H9 (cell line): ENCODE data around the gene GXYLT2. TPM values are rescaled to one million over a fixed set of nuclear protein-coding genes. Genes with fewer than 3 reads are reported as not detected.

Experiments used
- DNase-seq: peaks from one replicate; pipeline ENCODE4 v3.0.0-alpha.2; 2017
- H2AFZ ChIP-seq: one replicate; pipeline ENCODE4 v1.6.1; 2013; ENCODE audit warnings: mild to moderate bottlenecking, low read length, control low read depth, moderate library complexity
- H2AK5ac ChIP-seq: 2 replicates; pipeline ENCODE4 v1.6.1; 2013; ENCODE audit warnings: low read length, control low read depth, mixed read lengths; ENCODE audit not compliant: insufficient read length
- H2BK120ac ChIP-seq: one replicate; pipeline ENCODE4 v1.6.1; 2013; ENCODE audit warnings: low read depth, mild to moderate bottlenecking, low read length, control low read depth, inconsistent platforms; ENCODE audit not compliant: poor library complexity, severe bottlenecking
- H2BK12ac ChIP-seq: 2 replicates; pipeline ENCODE4 v1.6.1; 2013; ENCODE audit warnings: low read length, control low read depth, mixed read lengths, low read depth; ENCODE audit not compliant: insufficient read length
- H2BK15ac ChIP-seq: 2 replicates; pipeline ENCODE4 v1.6.1; 2013; ENCODE audit warnings: low read depth, low read length, control low read depth
- H2BK20ac ChIP-seq: one replicate; pipeline ENCODE4 v1.6.1; 2013; ENCODE audit warnings: low read depth, mild to moderate bottlenecking, low read length, control low read depth, inconsistent platforms; ENCODE audit not compliant: poor library complexity, severe bottlenecking
- H2BK5ac ChIP-seq: 2 replicates; pipeline ENCODE4 v1.6.1; 2013; ENCODE audit warnings: low read length, control low read depth, mixed read lengths; ENCODE audit not compliant: insufficient read length
- H3K14ac ChIP-seq: 2 replicates; pipeline ENCODE4 v1.6.1; 2013; ENCODE audit warnings: low read length, control low read depth; ENCODE audit not compliant: insufficient read depth
- H3K18ac ChIP-seq: 2 replicates; pipeline ENCODE4 v1.6.1; 2013; ENCODE audit warnings: low read depth, mild to moderate bottlenecking, mixed read lengths, low read length, control low read depth; ENCODE audit not compliant: insufficient read length
- H3K23ac ChIP-seq: 2 replicates; pipeline ENCODE4 v1.6.1; 2013; ENCODE audit warnings: low read length, control low read depth, mixed read lengths, low read depth; ENCODE audit not compliant: insufficient read length
- H3K23me2 ChIP-seq: 2 replicates; pipeline ENCODE4 v1.6.1; 2013; ENCODE audit warnings: low read depth, mild to moderate bottlenecking, mixed read lengths, low read length, control low read depth; ENCODE audit not compliant: insufficient read length, poor library complexity, severe bottlenecking
- H3K27ac ChIP-seq: 2 replicates; pipeline ENCODE4 v1.5.1; 2013; ENCODE audit warnings: low read length, control low read depth, mixed read lengths, low read depth; ENCODE audit not compliant: insufficient read length
- H3K27me3 ChIP-seq: 2 replicates; pipeline ENCODE4 v1.6.1; 2013; ENCODE audit warnings: low read length, control low read depth, inconsistent platforms; ENCODE audit not compliant: insufficient read depth
- H3K4ac ChIP-seq: 2 replicates; pipeline ENCODE4 v1.6.1; 2013; ENCODE audit warnings: low read depth, mild to moderate bottlenecking, control low read depth, inconsistent platforms, low read length, moderate library complexity
- H3K4me1 ChIP-seq: 2 replicates; pipeline ENCODE4 v1.6.1; 2013; ENCODE audit warnings: low read length, control low read depth, inconsistent platforms; ENCODE audit not compliant: insufficient read depth
- H3K4me2 ChIP-seq: 2 replicates; pipeline ENCODE4 v1.6.1; 2013; ENCODE audit warnings: low read length, control low read depth, mixed read lengths; ENCODE audit not compliant: insufficient read length, insufficient read depth
- H3K56ac ChIP-seq: 2 replicates; pipeline ENCODE4 v1.6.1; 2013; ENCODE audit warnings: low read depth, mild to moderate bottlenecking, mixed read lengths, low read length, control low read depth; ENCODE audit not compliant: insufficient read length
- H3K79me1 ChIP-seq: 2 replicates; pipeline ENCODE4 v1.6.1; 2013; ENCODE audit warnings: low read depth, mild to moderate bottlenecking, moderate library complexity, low read length, control low read depth, inconsistent platforms; ENCODE audit not compliant: insufficient read depth, poor library complexity, severe bottlenecking
- H3K79me2 ChIP-seq: 2 replicates; pipeline ENCODE4 v1.6.1; 2013; ENCODE audit warnings: low read length, control low read depth, inconsistent platforms; ENCODE audit not compliant: insufficient read depth
- H3K9ac ChIP-seq: 2 replicates; pipeline ENCODE4 v1.6.1; 2013; ENCODE audit warnings: low read length, control low read depth, mixed read lengths; ENCODE audit not compliant: insufficient read length; ENCODE audit errors: extremely low read depth
- H3K9me3 ChIP-seq: one replicate; pipeline ENCODE4 v1.6.1; 2013; ENCODE audit warnings: low read depth, low read length, inconsistent platforms; ENCODE audit not compliant: control insufficient read depth
- H3T11ph ChIP-seq: one replicate; pipeline ENCODE4 v1.6.1; 2013; ENCODE audit warnings: mild to moderate bottlenecking, low read length, control low read depth, inconsistent platforms
- H4K20me1 ChIP-seq: one replicate; pipeline ENCODE4 v1.6.1; 2013; ENCODE audit not compliant: control insufficient read depth, insufficient read length, insufficient read depth
- H4K5ac ChIP-seq: 2 replicates; pipeline ENCODE4 v1.6.1; 2013; ENCODE audit warnings: low read depth, mild to moderate bottlenecking, mixed read lengths, low read length, control low read depth; ENCODE audit not compliant: insufficient read length
- H4K8ac ChIP-seq: replicated peaks from 2 replicates; pipeline ENCODE4 v1.6.1; 2013; ENCODE audit warnings: low read length, control low read depth, mixed read lengths, low read depth; ENCODE audit not compliant: insufficient read length
- H4K91ac ChIP-seq: 2 replicates; pipeline ENCODE4 v1.6.1; 2013; ENCODE audit warnings: low read depth, mild to moderate bottlenecking, moderate library complexity, mixed read lengths, low read length, control low read depth; ENCODE audit not compliant: insufficient read length
- H3K27ac Mint-ChIP-seq, 3 experiments: 2 replicates in 2 of 3; 3 replicates in 1 of 3; pipeline ENCODE4 v1.8.0; 2020 to 2021; ENCODE audit warnings: mixed read lengths in 3 of 3, mild to moderate bottlenecking in 1 of 3, moderate library complexity in 1 of 3
- H3K27me3 Mint-ChIP-seq: 2 replicates; pipeline ENCODE4 v1.8.0; 2021; ENCODE audit warnings: low read depth, mild to moderate bottlenecking, moderate library complexity, mixed read lengths
- H3K36me3 Mint-ChIP-seq, 3 experiments: 2 replicates in 2 of 3; 3 replicates in 1 of 3; pipeline ENCODE4 v1.8.0; 2020 to 2021; ENCODE audit warnings: low read depth in 3 of 3, mixed read lengths in 3 of 3; ENCODE audit not compliant: insufficient read depth in 1 of 3
- H3K4me1 Mint-ChIP-seq, 2 experiments: 2 replicates each; pipeline ENCODE4 v1.8.0; 2020; ENCODE audit warnings: mixed read lengths in 2 of 2
- H3K4me3 Mint-ChIP-seq, 2 experiments: 2 replicates in 1 of 2; 3 replicates in 1 of 2; pipeline ENCODE4 v1.8.0; 2020 to 2021; ENCODE audit warnings: mild to moderate bottlenecking in 2 of 2, mixed read lengths in 2 of 2, moderate library complexity in 1 of 2
- H3K9me3 Mint-ChIP-seq, 2 experiments: 2 replicates in 1 of 2; 3 replicates in 1 of 2; pipeline ENCODE4 v1.8.0; 2020; ENCODE audit warnings: mild to moderate bottlenecking in 2 of 2, mixed read lengths in 2 of 2, moderate library complexity in 1 of 2
- WGBS: extraction: QIAGEN DNeasy Blood & Tissue Kit; methylation state at CpG from one replicate; pipeline ENCODE4 v1.1.7; 2013; ENCODE audit warnings: missing lambda C conversion rate, low lambda C conversion rate, mixed read lengths; ENCODE audit not compliant: insufficient read length; ENCODE audit errors: extremely low coverage; 5-methylcytosine and 5-hydroxymethylcytosine counted together
- total RNA-seq: library from RNA; stranded (reverse); gene quantifications from 2 replicates; pipeline ENCODE4 v1.2.1, GENCODE V29; 2021
- TF ChIP-seq, protein P1 (sequence below): fragments of 200-600 bp; sonication (generic); conservative IDR thresholded peaks from 3 replicates; pipeline ENCODE4 v1.8.0; 2021; ENCODE audit warnings: antibody characterized with exemption, mild to moderate bottlenecking

GXYLT2 gene
- total RNA-seq, 1 experiment from 2014 or later = 2.0 TPM

DNA sequence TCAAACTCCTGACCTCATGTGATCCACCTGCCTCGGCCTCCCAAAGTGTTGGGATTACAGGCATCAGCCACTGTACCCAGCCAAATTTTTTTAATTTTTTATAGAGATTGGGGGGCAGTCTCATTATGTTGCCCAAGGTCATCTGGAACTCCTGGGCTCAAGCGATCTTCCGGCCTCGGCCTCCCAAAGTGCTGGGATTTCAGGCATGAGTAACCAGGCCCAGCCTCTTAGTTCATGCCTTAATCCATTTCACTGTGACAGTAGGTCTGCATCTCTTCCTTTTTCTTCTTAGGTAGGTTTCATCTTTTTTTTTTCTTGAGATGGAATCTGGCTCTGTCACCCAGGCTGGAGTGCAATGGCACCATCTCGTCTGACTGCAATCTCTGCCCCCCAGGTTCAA, 71.5 kb downstream of the GXYLT2 start:
- no peak overlapping the region for H3K56ac ChIP-seq
- no peak overlapping the region for H3K27ac Mint-ChIP-seq
- H4K5ac ChIP-seq = no peak overlapping the region
- H4K91ac ChIP-seq = no peak overlapping the region
- H3K4me1 ChIP-seq = no peaks in the 10 kb centered on the region; the same call in 1 of the 2 replicates
- H2BK15ac ChIP-seq = no peak overlapping the region
- WGBS = no CpG with 5 or more reads among the region's 5 CpGs
- H3K27me3 ChIP-seq = no peaks in the 10 kb centered on the region
- no peak overlapping the region for H2BK120ac ChIP-seq
- H3K36me3 Mint-ChIP-seq = no peaks in the 10 kb centered on the region
- H3K9me3 ChIP-seq = no peaks in the 10 kb centered on the region
- no peak overlapping the region for H3K4me2 ChIP-seq
- no peak overlapping the region for H3K4ac ChIP-seq
- H3K9ac ChIP-seq = no peak overlapping the region
- TF ChIP-seq, protein P1, sequence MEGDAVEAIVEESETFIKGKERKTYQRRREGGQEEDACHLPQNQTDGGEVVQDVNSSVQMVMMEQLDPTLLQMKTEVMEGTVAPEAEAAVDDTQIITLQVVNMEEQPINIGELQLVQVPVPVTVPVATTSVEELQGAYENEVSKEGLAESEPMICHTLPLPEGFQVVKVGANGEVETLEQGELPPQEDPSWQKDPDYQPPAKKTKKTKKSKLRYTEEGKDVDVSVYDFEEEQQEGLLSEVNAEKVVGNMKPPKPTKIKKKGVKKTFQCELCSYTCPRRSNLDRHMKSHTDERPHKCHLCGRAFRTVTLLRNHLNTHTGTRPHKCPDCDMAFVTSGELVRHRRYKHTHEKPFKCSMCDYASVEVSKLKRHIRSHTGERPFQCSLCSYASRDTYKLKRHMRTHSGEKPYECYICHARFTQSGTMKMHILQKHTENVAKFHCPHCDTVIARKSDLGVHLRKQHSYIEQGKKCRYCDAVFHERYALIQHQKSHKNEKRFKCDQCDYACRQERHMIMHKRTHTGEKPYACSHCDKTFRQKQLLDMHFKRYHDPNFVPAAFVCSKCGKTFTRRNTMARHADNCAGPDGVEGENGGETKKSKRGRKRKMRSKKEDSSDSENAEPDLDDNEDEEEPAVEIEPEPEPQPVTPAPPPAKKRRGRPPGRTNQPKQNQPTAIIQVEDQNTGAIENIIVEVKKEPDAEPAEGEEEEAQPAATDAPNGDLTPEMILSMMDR = no peak
- no peaks in the 10 kb centered on the region for H3K79me1 ChIP-seq
- H2BK5ac ChIP-seq = no peak overlapping the region
- H3K23me2 ChIP-seq = no peaks in the 10 kb centered on the region
- H4K8ac ChIP-seq = no peak overlapping the region
- no peaks in the 10 kb centered on the region for H3K79me2 ChIP-seq
- H4K20me1 ChIP-seq = no peaks in the 10 kb centered on the region
- H3K4me3 Mint-ChIP-seq = no peak overlapping the region
- H3K14ac ChIP-seq = no peak overlapping the region
- H3K9me3 Mint-ChIP-seq = no peaks in the 10 kb centered on the region
- H3K27me3 Mint-ChIP-seq = peaks cover 1% of the 10 kb centered on the region; the same call in 1 of the 2 replicates
- H3K18ac ChIP-seq = no peak overlapping the region
- no peak overlapping the region for H2BK20ac ChIP-seq
- H2BK12ac ChIP-seq = no peak overlapping the region
- H2AK5ac ChIP-seq = no peak overlapping the region
- no peak overlapping the region for H3K27ac ChIP-seq
- H3K4me1 Mint-ChIP-seq = peaks cover 12 to 28% of the 10 kb centered on the region in 2 experiments
- H3T11ph ChIP-seq = no peak overlapping the region
- no peak overlapping the region for H3K23ac ChIP-seq
- H2AFZ ChIP-seq = no peak overlapping the region
- no peak for DNase-seq
